H1 (cell line): ENCODE data around the gene SPOCK1.

ENCODE experiments used
- CHD2 ChIP-seq: IDR thresholded peaks from 2 replicates; pipeline ENCODE4 v1.6.1; 2012; ENCODE audit warnings: low read length, improper control_type of control experiment
- CTCF ChIP-seq, 3 experiments: IDR thresholded peaks; 1 replicate in 2 of 3; 2 replicates in 1 of 3; pipeline versions ENCODE4 v1.5.1 to v1.6.1; 2011; ENCODE audit warnings: low read length in 3 of 3, mild to moderate bottlenecking in 3 of 3, inconsistent platforms in 2 of 3, low read depth in 1 of 3, moderate library complexity in 1 of 3; ENCODE audit not compliant: insufficient read depth in 1 of 3; ENCODE audit errors: control extremely low read depth in 1 of 3

GRCh38 chr5:137481596-137481995, 17.5 kb downstream of the SPOCK1 start:
- TF ChIP-seq CHD2: no peak
- no peak for TF ChIP-seq CTCF (IDR thresholded peaks at IDR 0.05; ENCODE audit: control extremely low read depth in 1 of 3, insufficient read depth in 1 of 3, low read depth in 1 of 3, low read length in 3 of 3)
